WTC11 (cell line): Measurements from ENCODE around the gene MEF2D. TPM values are rescaled to one million over a fixed set of nuclear protein-coding genes. Genes with fewer than 3 reads are reported as not detected.

Source experiments
- ATAC-seq: fragments of 200-7000 bp; cut with Tn5 transposase; 2 replicates; pipeline ENCODE4 v1.10.0; 2021; ENCODE audit warnings: mild to moderate bottlenecking, moderate library complexity
- CTCF ChIA-PET: fragments of 300-600 bp; sonication (Branson Sonifier 250); formaldehyde crosslinking; loops from one replicate; lab custom pipeline; 2021; ENCODE audit warnings: antibody characterized with exemption; lab: Charles Lee
- POLR2A ChIA-PET: fragments of 350-600 bp; sonication (Branson Sonifier 250); formaldehyde crosslinking; loops from one replicate; lab custom pipeline; 2021; ENCODE audit warnings: antibody characterized with exemption; lab: Charles Lee
- DNase-seq: peaks from one replicate; pipeline ENCODE4 v3.0.0; 2021; ENCODE audit warnings: low spot score
- H3K27ac Mint-ChIP-seq: 2 replicates; pipeline ENCODE4 v1.8.0; 2021; ENCODE audit warnings: mixed read lengths
- H3K27me3 Mint-ChIP-seq: 2 replicates; pipeline ENCODE4 v1.8.0; 2021; ENCODE audit warnings: low read depth, mild to moderate bottlenecking, moderate library complexity, mixed read lengths
- H3K36me3 Mint-ChIP-seq: 2 replicates; pipeline ENCODE4 v1.8.0; 2021; ENCODE audit warnings: mixed read lengths
- H3K4me1 Mint-ChIP-seq: 2 replicates; pipeline ENCODE4 v1.8.0; 2022; ENCODE audit warnings: mixed read lengths
- H3K4me3 Mint-ChIP-seq: 2 replicates; pipeline ENCODE4 v1.8.0; 2021; ENCODE audit warnings: mild to moderate bottlenecking, moderate library complexity, mixed read lengths
- H3K9me3 Mint-ChIP-seq: 2 replicates; pipeline ENCODE4 v1.8.0; 2021; ENCODE audit warnings: mixed read lengths
- CREM ChIP-seq: sonication (generic); formaldehyde crosslinking; IDR thresholded peaks from 2 replicates; pipeline ENCODE4 v1.8.1; 2022; ENCODE audit warnings: mild to moderate bottlenecking, missing genetic modification reagents, moderate library complexity
- ELF4 ChIP-seq: sonication (generic); formaldehyde crosslinking; IDR thresholded peaks from 2 replicates; pipeline ENCODE4 v1.8.1; 2022; ENCODE audit warnings: low read depth, mild to moderate bottlenecking, moderate library complexity, missing genetic modification reagents
- ESRRA ChIP-seq: sonication (generic); formaldehyde crosslinking; IDR thresholded peaks from 2 replicates; pipeline ENCODE4 v1.8.1; 2022; ENCODE audit warnings: mild to moderate bottlenecking, missing genetic modification reagents, borderline replicate concordance
- ETV6 ChIP-seq: sonication (generic); formaldehyde crosslinking; IDR thresholded peaks from 2 replicates; pipeline ENCODE4 v1.8.1; 2022; ENCODE audit warnings: mild to moderate bottlenecking, missing genetic modification reagents
- FOXK1 ChIP-seq: sonication (generic); formaldehyde crosslinking; IDR thresholded peaks from 2 replicates; pipeline ENCODE4 v1.8.0; 2022; ENCODE audit warnings: mild to moderate bottlenecking, moderate library complexity, missing genetic modification reagents
- JUN ChIP-seq: sonication (generic); formaldehyde crosslinking; IDR thresholded peaks from 2 replicates; pipeline ENCODE4 v1.8.0; 2023; ENCODE audit warnings: mild to moderate bottlenecking, missing genetic modification reagents
- MLX ChIP-seq: sonication (generic); formaldehyde crosslinking; IDR thresholded peaks from 2 replicates; pipeline ENCODE4 v1.8.1; 2023; ENCODE audit warnings: mild to moderate bottlenecking, missing genetic modification reagents, moderate library complexity
- OVOL2 ChIP-seq: fragments of 250-450 bp; sonication (Bioruptor Pico); IDR thresholded peaks from 2 replicates; pipeline ENCODE4 v1.9.0; 2021; ENCODE audit warnings: mild to moderate bottlenecking, borderline replicate concordance
- PRDM15 ChIP-seq: sonication (generic); formaldehyde crosslinking; IDR thresholded peaks from 2 replicates; pipeline ENCODE4 v1.8.0; 2022; ENCODE audit warnings: missing genetic modification reagents
- TEAD4 ChIP-seq: sonication (generic); formaldehyde crosslinking; IDR thresholded peaks from 2 replicates; pipeline ENCODE4 v1.8.0; 2022; ENCODE audit warnings: mild to moderate bottlenecking, missing genetic modification reagents
- USF1 ChIP-seq: sonication (generic); formaldehyde crosslinking; IDR thresholded peaks from 2 replicates; pipeline ENCODE4 v1.8.0; 2022; ENCODE audit warnings: mild to moderate bottlenecking, missing genetic modification reagents
- USF2 ChIP-seq: sonication (generic); formaldehyde crosslinking; IDR thresholded peaks from 2 replicates; pipeline ENCODE4 v1.8.1; 2023; ENCODE audit warnings: mild to moderate bottlenecking, missing genetic modification reagents, moderate library complexity
- ZBTB21 ChIP-seq: sonication (generic); formaldehyde crosslinking; IDR thresholded peaks from 2 replicates; pipeline ENCODE4 v1.8.1; 2023; ENCODE audit warnings: mild to moderate bottlenecking, missing genetic modification reagents, borderline replicate concordance
- ZNF396 ChIP-seq: fragments of 250-450 bp; sonication (Bioruptor Pico); IDR thresholded peaks from 2 replicates; pipeline ENCODE4 v1.8.0; 2021; ENCODE audit warnings: mild to moderate bottlenecking, moderate library complexity, borderline replicate concordance
- ZNF416 ChIP-seq: fragments of 250-450 bp; sonication (Bioruptor Pico); IDR thresholded peaks from 2 replicates; pipeline ENCODE4 v1.9.0; 2021; ENCODE audit warnings: mild to moderate bottlenecking, inconsistent platforms
- ZNF671 ChIP-seq: fragments of 250-450 bp; sonication (Bioruptor Pico); IDR thresholded peaks from 2 replicates; pipeline ENCODE4 v1.8.0; 2021; ENCODE audit warnings: mild to moderate bottlenecking
- total RNA-seq: library from RNA; stranded (reverse); gene quantifications from 3 replicates; pipeline ENCODE4 v1.2.3, GENCODE V29; 2021
- TF ChIP-seq, protein P1 (sequence below): sonication (generic); formaldehyde crosslinking; IDR thresholded peaks from 2 replicates; pipeline ENCODE4 v1.8.0; 2022; ENCODE audit warnings: mild to moderate bottlenecking, missing genetic modification reagents
- TF ChIP-seq, protein P2 (sequence below): sonication (generic); formaldehyde crosslinking; IDR thresholded peaks from 2 replicates; pipeline ENCODE4 v1.8.1; 2023; ENCODE audit warnings: mild to moderate bottlenecking, missing genetic modification reagents
- TF ChIP-seq, protein P3 (sequence below): sonication (generic); formaldehyde crosslinking; IDR thresholded peaks from 2 replicates; pipeline ENCODE4 v1.8.0; 2022; ENCODE audit warnings: mild to moderate bottlenecking, missing genetic modification reagents
- TF ChIP-seq, protein P4 (sequence below): fragments of 250-450 bp; sonication (Bioruptor Pico); IDR thresholded peaks from 2 replicates; pipeline ENCODE4 v1.9.0; 2021; ENCODE audit warnings: mild to moderate bottlenecking
- TF ChIP-seq, protein P5 (sequence below): sonication (generic); formaldehyde crosslinking; IDR thresholded peaks from 2 replicates; pipeline ENCODE4 v1.8.1; 2022; ENCODE audit warnings: missing genetic modification reagents, borderline replicate concordance

MEF2D gene
- total RNA-seq, 1 experiment from 2014 or later: 24.1 TPM

GRCh38 chr1:156460525-156460924 lies 40.0 kb downstream of the MEF2D start (continued):
- TF ChIP-seq, protein P1, sequence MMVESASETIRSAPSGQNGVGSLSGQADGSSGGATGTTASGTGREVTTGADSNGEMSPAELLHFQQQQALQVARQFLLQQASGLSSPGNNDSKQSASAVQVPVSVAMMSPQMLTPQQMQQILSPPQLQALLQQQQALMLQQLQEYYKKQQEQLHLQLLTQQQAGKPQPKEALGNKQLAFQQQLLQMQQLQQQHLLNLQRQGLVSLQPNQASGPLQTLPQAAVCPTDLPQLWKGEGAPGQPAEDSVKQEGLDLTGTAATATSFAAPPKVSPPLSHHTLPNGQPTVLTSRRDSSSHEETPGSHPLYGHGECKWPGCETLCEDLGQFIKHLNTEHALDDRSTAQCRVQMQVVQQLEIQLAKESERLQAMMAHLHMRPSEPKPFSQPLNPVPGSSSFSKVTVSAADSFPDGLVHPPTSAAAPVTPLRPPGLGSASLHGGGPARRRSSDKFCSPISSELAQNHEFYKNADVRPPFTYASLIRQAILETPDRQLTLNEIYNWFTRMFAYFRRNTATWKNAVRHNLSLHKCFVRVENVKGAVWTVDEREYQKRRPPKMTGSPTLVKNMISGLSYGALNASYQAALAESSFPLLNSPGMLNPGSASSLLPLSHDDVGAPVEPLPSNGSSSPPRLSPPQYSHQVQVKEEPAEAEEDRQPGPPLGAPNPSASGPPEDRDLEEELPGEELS (CRISPR knock-in tag): no peak

DNA sequence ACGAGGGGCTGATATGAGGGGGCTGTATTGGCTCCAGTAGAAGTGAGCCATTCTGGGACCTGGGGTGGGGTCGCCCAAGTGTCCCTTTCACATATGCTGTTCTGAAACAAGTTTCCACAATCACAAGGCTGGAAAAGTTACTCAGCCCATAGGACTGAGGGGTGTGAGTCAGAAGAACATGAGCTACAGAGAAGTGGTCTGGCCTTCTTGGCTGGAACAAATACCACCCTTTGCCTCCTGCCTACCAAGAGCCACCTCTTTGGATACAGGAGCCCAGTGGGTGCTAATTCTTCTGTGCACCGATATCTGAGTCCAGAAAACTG lies 42.4 kb downstream of the MEF2D start:
- DNase-seq: no peak
- Mint-ChIP-seq H3K36me3 (no peaks in the 10 kb centered on the region), H3K27me3 (no peaks in the 10 kb centered on the region), H3K4me3 (0 out of 2 replicates have a peak overlapping the region, but pooled peaks have one; percentile 89), H3K9me3 (no peaks in the 10 kb centered on the region), H3K4me1 (peaks cover 14% of the 10 kb centered on the region)
- POLR2A ChIA-PET: interaction anchor here (0.6 to 2.0 kb wide), 5 partner anchors 23 to 47 kb away, joined by 3 to 10 read pairs (median 3); partner anchors contain the start of gene MEF2D
- ATAC-seq: no peak
- no peak for TF ChIP-seq USF1 (CRISPR knock-in tag)
- TF ChIP-seq USF2: no peak
- TF ChIP-seq PRDM15 (CRISPR knock-in tag): no peak
- TF ChIP-seq ELF4 (CRISPR knock-in tag): no peak
- TF ChIP-seq, protein P2, sequence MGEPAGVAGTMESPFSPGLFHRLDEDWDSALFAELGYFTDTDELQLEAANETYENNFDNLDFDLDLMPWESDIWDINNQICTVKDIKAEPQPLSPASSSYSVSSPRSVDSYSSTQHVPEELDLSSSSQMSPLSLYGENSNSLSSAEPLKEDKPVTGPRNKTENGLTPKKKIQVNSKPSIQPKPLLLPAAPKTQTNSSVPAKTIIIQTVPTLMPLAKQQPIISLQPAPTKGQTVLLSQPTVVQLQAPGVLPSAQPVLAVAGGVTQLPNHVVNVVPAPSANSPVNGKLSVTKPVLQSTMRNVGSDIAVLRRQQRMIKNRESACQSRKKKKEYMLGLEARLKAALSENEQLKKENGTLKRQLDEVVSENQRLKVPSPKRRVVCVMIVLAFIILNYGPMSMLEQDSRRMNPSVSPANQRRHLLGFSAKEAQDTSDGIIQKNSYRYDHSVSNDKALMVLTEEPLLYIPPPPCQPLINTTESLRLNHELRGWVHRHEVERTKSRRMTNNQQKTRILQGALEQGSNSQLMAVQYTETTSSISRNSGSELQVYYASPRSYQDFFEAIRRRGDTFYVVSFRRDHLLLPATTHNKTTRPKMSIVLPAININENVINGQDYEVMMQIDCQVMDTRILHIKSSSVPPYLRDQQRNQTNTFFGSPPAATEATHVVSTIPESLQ: no peak
- no peak for TF ChIP-seq ZNF671 (CRISPR knock-in tag)
- no peak for TF ChIP-seq TEAD4 (CRISPR knock-in tag)
- TF ChIP-seq ZBTB21 (CRISPR knock-in tag): no peak
- no peak for TF ChIP-seq FOXK1 (CRISPR knock-in tag)
- no peak for TF ChIP-seq CREM (CRISPR knock-in tag)
- TF ChIP-seq, protein P3, sequence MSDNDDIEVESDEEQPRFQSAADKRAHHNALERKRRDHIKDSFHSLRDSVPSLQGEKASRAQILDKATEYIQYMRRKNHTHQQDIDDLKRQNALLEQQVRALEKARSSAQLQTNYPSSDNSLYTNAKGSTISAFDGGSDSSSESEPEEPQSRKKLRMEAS (CRISPR knock-in tag): no peak
- no peak for TF ChIP-seq ETV6
- TF ChIP-seq ZNF416 (CRISPR knock-in tag): no peak
- no peak for TF ChIP-seq JUN (CRISPR knock-in tag)
- no peak for TF ChIP-seq ZNF396
- TF ChIP-seq, protein P4, sequence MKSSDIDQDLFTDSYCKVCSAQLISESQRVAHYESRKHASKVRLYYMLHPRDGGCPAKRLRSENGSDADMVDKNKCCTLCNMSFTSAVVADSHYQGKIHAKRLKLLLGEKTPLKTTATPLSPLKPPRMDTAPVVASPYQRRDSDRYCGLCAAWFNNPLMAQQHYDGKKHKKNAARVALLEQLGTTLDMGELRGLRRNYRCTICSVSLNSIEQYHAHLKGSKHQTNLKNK: no peak
- no peak for TF ChIP-seq MLX
- TF ChIP-seq OVOL2 (CRISPR knock-in tag): no peak
- no peak for TF ChIP-seq ESRRA (CRISPR knock-in tag)
- TF ChIP-seq, protein P5, sequence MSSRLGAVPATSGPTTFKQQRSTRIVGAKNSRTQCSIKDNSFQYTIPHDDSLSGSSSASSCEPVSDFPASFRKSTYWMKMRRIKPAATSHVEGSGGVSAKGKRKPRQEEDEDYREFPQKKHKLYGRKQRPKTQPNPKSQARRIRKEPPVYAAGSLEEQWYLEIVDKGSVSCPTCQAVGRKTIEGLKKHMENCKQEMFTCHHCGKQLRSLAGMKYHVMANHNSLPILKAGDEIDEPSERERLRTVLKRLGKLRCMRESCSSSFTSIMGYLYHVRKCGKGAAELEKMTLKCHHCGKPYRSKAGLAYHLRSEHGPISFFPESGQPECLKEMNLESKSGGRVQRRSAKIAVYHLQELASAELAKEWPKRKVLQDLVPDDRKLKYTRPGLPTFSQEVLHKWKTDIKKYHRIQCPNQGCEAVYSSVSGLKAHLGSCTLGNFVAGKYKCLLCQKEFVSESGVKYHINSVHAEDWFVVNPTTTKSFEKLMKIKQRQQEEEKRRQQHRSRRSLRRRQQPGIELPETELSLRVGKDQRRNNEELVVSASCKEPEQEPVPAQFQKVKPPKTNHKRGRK (CRISPR knock-in tag): no peak
- TF ChIP-seq, all 79 proteins: peak for 0
- CTCF ChIA-PET: interaction anchor here (0.7 to 5.9 kb wide), 29 partner anchors 8 to 432 kb away, joined by 3 to 61 read pairs (median 5); partner anchors contain the start of genes MEF2D and TTC24
- no peak overlapping the region for H3K27ac Mint-ChIP-seq
